ENCODE results near the gene DLX6.

GRCh38 chr7:96998333-96998732, 7.0 kb upstream of the DLX6 start:
- TF ChIP-seq CTCF (IDR thresholded peaks at IDR 0.05) (no peak), ZFX (IDR thresholded peaks at IDR 0.05; ENCODE audit: borderline replicate concordance) (no peak)
